GM12873 (cell line): ENCODE measurements around the gene EVC.

Experiments used
- CTCF ChIP-seq: IDR thresholded peaks from 2 replicates; pipeline ENCODE4 v1.5.1; 2012; ENCODE audit warnings: low read depth, mild to moderate bottlenecking, moderate library complexity, low read length, control low read depth; ENCODE audit not compliant: insufficient read depth; ENCODE audit errors: missing control alignments

EVC gene

GRCh38 chr4:5712931-5713330, 1.9 kb downstream of the EVC start:
- no peak for TF ChIP-seq CTCF

GRCh38 chr4:5713861-5714260, 2.9 kb downstream of the EVC start:
- TF ChIP-seq CTCF, result no peak

- no peak for TF ChIP-seq CTCF
Observed at GRCh38 chr4:5715357-5715756, 4.4 kb downstream of the EVC start.

- TF ChIP-seq CTCF, result no peak
Observed at GRCh38 chr4:5716391-5716790, 5.4 kb downstream of the EVC start.

- TF ChIP-seq CTCF, result no peak
Observed at GRCh38 chr4:5717449-5718158, 6.6 kb downstream of the EVC start.

- no peak for TF ChIP-seq CTCF
Observed at GRCh38 chr4:5718411-5718810, 7.4 kb downstream of the EVC start.

GRCh38 chr4:5719350-5720055, 8.5 kb downstream of the EVC start:
- no peak for TF ChIP-seq CTCF
